Thymus (tissue), 11 donors: ENCODE measurements around the gene DENND1C. TPM values are rescaled to one million over a fixed set of nuclear protein-coding genes. Genes with fewer than 3 reads are reported as not detected.
A peak's percentile ranks its signal among the peaks of the same experiment; 100 is the strongest.

Experiments used
- DNase-seq, 9 donors: peaks; one replicate each; pipeline ENCODE4 v3.0.0-alpha.2; 2013; ENCODE audit warnings: low spot score in 9 of 9, low read depth in 6 of 9, missing footprints in 1 of 9
- H3K27ac ChIP-seq, 2 donors: one replicate each; pipeline ENCODE4 v1.5.1; 2013; ENCODE audit warnings: control low read depth in 1 of 2, low read depth in 1 of 2, low read length in 1 of 2, mild to moderate bottlenecking in 1 of 2, moderate library complexity in 1 of 2
- H3K27me3 ChIP-seq, 2 donors: one replicate each; pipeline ENCODE4 v1.5.1; 2013; ENCODE audit warnings: low read length in 1 of 2; ENCODE audit not compliant: control insufficient read depth in 2 of 2, insufficient read depth in 1 of 2
- H3K36me3 ChIP-seq, 2 donors: one replicate each; pipeline ENCODE4 v1.5.1; 2013; ENCODE audit warnings: low read length in 1 of 2, mild to moderate bottlenecking in 1 of 2, moderate library complexity in 1 of 2; ENCODE audit not compliant: control insufficient read depth in 2 of 2, insufficient read depth in 2 of 2
- H3K4me1 ChIP-seq, 2 donors: one replicate each; pipeline ENCODE4 v1.5.1; 2013; ENCODE audit warnings: low read length in 2 of 2; ENCODE audit not compliant: control insufficient read depth in 2 of 2, insufficient read depth in 2 of 2
- H3K4me3 ChIP-seq, 2 donors: one replicate each; pipeline ENCODE4 v1.5.1; 2013; ENCODE audit warnings: low read length in 2 of 2, control low read depth in 1 of 2, mild to moderate bottlenecking in 1 of 2
- H3K9me3 ChIP-seq, 2 donors: one replicate each; pipeline ENCODE4 v1.5.1; 2013; ENCODE audit warnings: low read length in 1 of 2, mild to moderate bottlenecking in 1 of 2; ENCODE audit not compliant: control insufficient read depth in 2 of 2, insufficient read depth in 1 of 2
- WGBS: extraction: QIAGEN DNeasy Blood & Tissue Kit; methylation state at CpG from one replicate; pipeline ENCODE4 v1.1.7; 2013; 5-methylcytosine and 5-hydroxymethylcytosine counted together
- polyA plus RNA-seq: library from polyadenylated mRNA; stranded (reverse); fragments of 200-250 nt; gene quantifications from one replicate; pipeline ENCODE4 v1.2.3, GENCODE V29; 2013
- total RNA-seq: library from RNA; stranded (reverse); fragments of 120-200 nt; gene quantifications from one replicate; pipeline ENCODE4 v1.2.4, GENCODE V29; 2013
- donor health status: healthy.

Gene DENND1C
- total and polyA plus RNA-seq, 2 donors: 6.8 to 46.6 TPM

GRCh38 chr19:6498294-6499036 lies 16.9 kb upstream of the DENND1C start:
- H3K4me3 ChIP-seq: no peak overlapping the region
- no peak overlapping the region for H3K27ac ChIP-seq
- peaks cover 0 to 3% of the 10 kb centered on the region in 2 donors for H3K4me1 ChIP-seq
- no peaks in the 10 kb centered on the region for H3K9me3 ChIP-seq
- no peak for DNase-seq
- peaks cover 32 to 49% of the 10 kb centered on the region in 2 donors for H3K27me3 ChIP-seq
- 65% methylated on average over 7 of the region's 7 CpGs for WGBS
- H3K36me3 ChIP-seq: no peaks in the 10 kb centered on the region

- Histone ChIP-seq H3K27me3 (peaks cover 8 to 24% of the 10 kb centered on the region in 2 donors), H3K4me3 (no peak overlapping the region), H3K27ac (no peak overlapping the region), H3K36me3 (no peaks in the 10 kb centered on the region), H3K9me3 (peaks cover 0 to 4% of the 10 kb centered on the region in 2 donors), H3K4me1 (peaks cover 0 to 3% of the 10 kb centered on the region in 2 donors)
- no peak for DNase-seq
- 98% methylated on average over 19 of the region's 19 CpGs for WGBS
These were observed 14.4 kb upstream of the DENND1C start for GRCh38 chr19:6495947-6496346.

DNA sequence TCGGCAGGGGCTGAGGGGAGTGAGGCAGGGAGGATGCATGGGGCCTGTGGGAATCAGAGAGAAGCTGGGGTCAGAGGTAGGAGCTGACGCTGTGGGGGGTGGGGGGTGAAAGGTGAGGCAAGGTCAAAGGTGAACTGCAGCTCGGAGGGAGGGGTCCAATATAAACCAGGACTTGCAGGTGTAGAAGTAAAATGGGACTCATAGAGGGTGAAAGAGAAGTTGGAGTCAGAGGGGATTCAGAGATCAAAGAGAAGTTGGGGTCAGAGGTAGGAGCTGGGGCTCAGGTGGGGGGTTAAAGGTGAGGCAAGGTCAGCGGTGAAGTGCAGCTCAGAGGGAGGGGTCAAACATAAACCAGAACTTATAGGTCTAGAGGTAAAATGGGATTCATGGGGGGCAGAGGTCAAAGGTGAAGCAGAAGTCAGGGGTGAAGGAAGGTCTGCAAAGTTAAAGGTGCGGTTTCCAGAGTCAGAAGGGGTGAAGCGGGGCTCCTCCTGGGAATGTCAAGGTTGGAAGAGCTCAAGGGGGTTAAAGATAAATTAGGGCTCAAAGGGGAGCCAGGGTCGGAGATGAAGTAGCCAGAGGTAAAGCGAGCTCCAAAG lies 12.9 kb upstream of the DENND1C start:
- H3K27ac ChIP-seq: no peak overlapping the region
- no peak for DNase-seq
- no peak overlapping the region for H3K4me3 ChIP-seq
- no peaks in the 10 kb centered on the region for H3K36me3 ChIP-seq
- H3K4me1 ChIP-seq: peaks cover 0 to 3% of the 10 kb centered on the region in 2 donors
- H3K9me3 ChIP-seq: peaks cover 0 to 4% of the 10 kb centered on the region in 2 donors
- WGBS: 96% methylated on average over 8 of the region's 8 CpGs
- peaks cover 0 to 10% of the 10 kb centered on the region in 2 donors for H3K27me3 ChIP-seq

- Histone ChIP-seq H3K4me1 (no peaks in the 10 kb centered on the region), H3K9me3 (peaks cover 0 to 4% of the 10 kb centered on the region in 2 donors), H3K4me3 (no peak overlapping the region), H3K36me3 (no peaks in the 10 kb centered on the region), H3K27me3 (no peaks in the 10 kb centered on the region), H3K27ac (no peak overlapping the region)
- WGBS: 92% methylated on average over 4 of the region's 4 CpGs
- DNase-seq: no peak
These were observed 10.4 kb upstream of the DENND1C start for GRCh38 chr19:6491802-6492592.

DNA sequence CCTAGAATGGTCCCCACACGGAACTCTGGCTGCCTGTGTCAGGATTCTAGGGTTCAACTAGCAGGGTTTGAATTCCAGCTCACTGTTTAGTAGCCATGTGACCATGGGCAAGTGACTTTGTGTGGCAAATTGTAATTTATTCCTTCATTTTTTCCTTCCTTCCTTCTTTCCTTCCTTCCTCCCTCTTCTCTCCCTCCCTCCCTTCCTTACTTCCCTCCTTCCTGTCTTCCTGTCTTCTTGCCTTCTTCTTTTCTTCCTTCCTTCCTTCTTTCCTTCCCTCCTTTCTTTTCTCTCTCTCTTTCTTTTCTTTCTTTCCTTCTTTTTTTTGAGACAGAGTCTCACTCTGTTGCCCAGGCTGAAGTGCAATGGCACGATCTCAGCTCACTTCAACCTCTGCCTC lies 8.5 kb upstream of the DENND1C start:
- Histone ChIP-seq H3K36me3 (no peaks in the 10 kb centered on the region), H3K4me1 (no peaks in the 10 kb centered on the region), H3K27me3 (no peaks in the 10 kb centered on the region), H3K4me3 (no peak overlapping the region), H3K9me3 (peaks cover 0 to 4% of the 10 kb centered on the region in 2 donors), H3K27ac (no peak overlapping the region)
- DNase-seq: no peak
- 81% methylated on average over 2 of the region's 2 CpGs for WGBS

DNA sequence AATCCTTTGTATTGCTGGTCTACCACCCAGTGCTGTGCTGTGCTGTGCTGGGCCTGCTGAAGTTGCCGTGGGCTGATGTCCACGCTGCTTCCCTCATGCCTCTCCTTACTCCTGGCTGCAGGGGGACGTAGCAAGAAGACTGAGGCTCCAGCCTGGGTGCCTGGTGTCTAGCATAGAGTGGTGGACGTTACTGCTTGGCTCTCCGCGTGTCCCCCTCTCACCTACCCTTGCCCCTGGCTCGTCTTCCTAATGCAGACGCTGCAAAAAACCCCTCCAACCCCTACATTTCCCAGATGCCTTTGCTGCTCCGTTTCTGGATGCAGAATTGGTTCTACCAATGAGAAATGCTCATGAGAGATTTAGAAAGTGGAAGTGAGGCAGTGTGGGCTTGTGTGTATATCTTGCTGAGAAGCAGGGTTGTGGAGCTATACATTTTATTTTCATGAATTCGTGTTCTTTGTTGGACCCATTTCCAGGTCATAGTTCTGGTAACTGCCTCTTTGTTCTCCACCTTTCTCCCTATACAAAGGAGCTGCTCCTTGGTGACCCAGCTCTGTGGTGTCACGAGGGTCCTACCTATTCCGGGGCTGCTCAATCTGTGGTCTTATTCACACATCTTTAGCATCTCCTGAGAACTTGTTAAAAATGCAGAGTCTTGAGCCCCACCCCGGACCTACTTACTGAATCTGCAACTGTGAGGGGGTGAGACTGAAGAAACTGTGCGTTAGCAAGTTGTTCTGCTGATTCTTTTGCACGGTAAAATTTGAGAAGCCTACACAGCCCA lies 7.9 kb upstream of the DENND1C start:
- Histone ChIP-seq H3K9me3 (peaks cover 0 to 4% of the 10 kb centered on the region in 2 donors), H3K4me3 (no peak overlapping the region), H3K36me3 (no peaks in the 10 kb centered on the region), H3K4me1 (no peaks in the 10 kb centered on the region), H3K27ac (peak overlapping the region in 1 of 2 donors; percentile 52), H3K27me3 (no peaks in the 10 kb centered on the region)
- WGBS: 74% methylated on average over 15 of the region's 15 CpGs
- DNase-seq: no peak

- Histone ChIP-seq H3K36me3 (no peaks in the 10 kb centered on the region), H3K4me3 (no peak overlapping the region), H3K9me3 (no peaks in the 10 kb centered on the region), H3K27me3 (no peaks in the 10 kb centered on the region), H3K4me1 (peaks cover 3 to 26% of the 10 kb centered on the region in 2 donors), H3K27ac (no peak overlapping the region)
- 99% methylated on average over 7 of the region's 7 CpGs for WGBS
- no peak for DNase-seq
These were observed 3.2 kb upstream of the DENND1C start for GRCh38 chr19:6484831-6485230.

GRCh38 chr19:6484230-6484629 lies 2.6 kb upstream of the DENND1C start:
- DNase-seq: no peak
- 94% methylated on average over 8 of the region's 8 CpGs for WGBS
- H3K9me3 ChIP-seq: no peaks in the 10 kb centered on the region

More at GRCh38 chr19:6484230-6484629, 2.6 kb upstream of the DENND1C start:
- no peaks in the 10 kb centered on the region for H3K36me3 ChIP-seq
- no peaks in the 10 kb centered on the region for H3K27me3 ChIP-seq
- H3K27ac ChIP-seq: no peak overlapping the region
- H3K4me3 ChIP-seq: no peak overlapping the region
- H3K4me1 ChIP-seq: peaks cover 3 to 32% of the 10 kb centered on the region in 2 donors
